ENCODE measurements around the gene ZC3H12C.

DNA sequence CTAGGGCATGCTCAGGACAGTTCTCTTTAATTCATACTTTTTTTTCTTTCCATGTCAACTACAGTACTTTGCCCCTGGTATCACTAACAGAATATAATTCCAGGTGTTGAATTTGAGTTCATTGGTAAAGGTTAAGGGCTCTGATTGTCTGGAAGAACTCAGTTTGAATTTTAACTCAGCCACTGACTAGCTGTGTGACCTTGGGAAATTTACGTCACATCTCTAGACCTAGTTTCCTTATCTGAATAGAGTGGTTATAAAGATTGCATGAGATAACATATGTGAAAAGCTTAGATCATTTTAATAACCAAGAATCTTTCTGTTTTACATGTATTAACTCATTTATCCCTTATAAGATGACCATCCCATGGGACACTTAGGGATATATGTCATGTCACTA lies 15.8 kb upstream of the ZC3H12C start:
- TF ChIP-seq POLR2A (IDR thresholded peaks at IDR 0.05; ENCODE audit: low read depth, low read length) = no peak
- TF ChIP-seq, protein P1, sequence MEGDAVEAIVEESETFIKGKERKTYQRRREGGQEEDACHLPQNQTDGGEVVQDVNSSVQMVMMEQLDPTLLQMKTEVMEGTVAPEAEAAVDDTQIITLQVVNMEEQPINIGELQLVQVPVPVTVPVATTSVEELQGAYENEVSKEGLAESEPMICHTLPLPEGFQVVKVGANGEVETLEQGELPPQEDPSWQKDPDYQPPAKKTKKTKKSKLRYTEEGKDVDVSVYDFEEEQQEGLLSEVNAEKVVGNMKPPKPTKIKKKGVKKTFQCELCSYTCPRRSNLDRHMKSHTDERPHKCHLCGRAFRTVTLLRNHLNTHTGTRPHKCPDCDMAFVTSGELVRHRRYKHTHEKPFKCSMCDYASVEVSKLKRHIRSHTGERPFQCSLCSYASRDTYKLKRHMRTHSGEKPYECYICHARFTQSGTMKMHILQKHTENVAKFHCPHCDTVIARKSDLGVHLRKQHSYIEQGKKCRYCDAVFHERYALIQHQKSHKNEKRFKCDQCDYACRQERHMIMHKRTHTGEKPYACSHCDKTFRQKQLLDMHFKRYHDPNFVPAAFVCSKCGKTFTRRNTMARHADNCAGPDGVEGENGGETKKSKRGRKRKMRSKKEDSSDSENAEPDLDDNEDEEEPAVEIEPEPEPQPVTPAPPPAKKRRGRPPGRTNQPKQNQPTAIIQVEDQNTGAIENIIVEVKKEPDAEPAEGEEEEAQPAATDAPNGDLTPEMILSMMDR (conservative IDR thresholded peaks at IDR 0.05; ENCODE audit: low read depth, low read length) = no peak
- TF ChIP-seq MAFK (IDR thresholded peaks at IDR 0.05; ENCODE audit: low read depth, low read length) = no peak
- no peak for TF ChIP-seq RAD21 (IDR thresholded peaks at IDR 0.05; ENCODE audit: low read length)

Measured in IMR-90 (cell line).